ENCODE results near the gene PIK3CB. TPM values are rescaled to one million over a fixed set of nuclear protein-coding genes. Genes with fewer than 3 reads are reported as not detected.
"Not testable (repeated sequence)": the region's sequence is repeated elsewhere in the genome, so short reads cannot be mapped to it uniquely, and the experiment has no call there.

The PIK3CB gene
- polyA plus RNA-seq, 6 donors from 2014 or later = 3.0 to 15.2 (median 10.9) TPM

DNA sequence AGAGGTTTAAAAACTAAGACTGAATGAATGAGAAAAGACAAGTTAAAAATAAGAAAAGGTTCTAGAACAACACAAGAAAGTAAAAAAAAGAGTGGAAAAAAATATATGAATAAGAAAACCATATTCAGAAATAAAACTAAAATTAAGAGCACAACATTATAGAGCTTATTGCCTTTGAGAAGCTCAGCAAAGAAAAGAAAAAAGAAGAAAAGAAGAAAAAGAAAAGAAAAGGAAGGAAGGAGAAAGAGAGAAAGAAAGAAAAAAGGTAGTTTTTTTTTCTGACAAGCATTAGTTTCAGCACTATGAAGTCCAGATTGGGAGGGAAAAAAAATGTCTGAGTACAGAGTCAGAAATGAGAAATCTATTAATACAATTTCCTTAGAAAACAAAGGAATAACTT is 144.7 kb downstream of the PIK3CB start:
- H3K36me3 Mint-ChIP-seq = no peaks in the 10 kb centered on the region
- ATAC-seq (ENCODE audit: low read depth in 2 of 2) = no peak
- no peaks in the 10 kb centered on the region for H3K9me3 Mint-ChIP-seq

DNA sequence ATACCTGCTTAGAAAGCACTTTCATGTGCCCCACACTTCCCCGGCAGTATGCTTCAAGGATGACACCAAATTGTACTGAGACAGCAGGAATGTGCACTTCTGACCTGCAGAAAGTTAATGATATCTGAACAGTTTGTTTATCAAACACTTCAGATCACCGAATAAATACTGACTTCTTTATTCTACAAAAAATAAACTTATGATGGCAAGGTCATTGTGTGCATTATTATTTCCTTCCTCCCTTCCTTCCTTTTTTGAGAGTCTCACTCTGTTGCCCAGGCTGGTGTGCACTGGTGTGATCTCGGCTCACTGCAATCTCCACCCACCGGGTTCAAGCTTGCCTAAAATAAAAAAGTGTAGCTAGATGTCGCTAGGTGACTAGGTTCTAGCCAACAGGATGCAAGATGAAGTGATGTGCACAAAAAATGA is 145.8 kb downstream of the PIK3CB start:
- no peak for DNase-seq
- H3K27ac Mint-ChIP-seq = peak overlapping the region in 1 of 6 donors; percentile 29
- peaks cover 23 to 33% (median 25%) of the 10 kb centered on the region in 3 donors for H3K4me1 Mint-ChIP-seq
- no peak overlapping the region for H3K4me3 Mint-ChIP-seq
- no peaks in the 10 kb centered on the region for H3K36me3 Mint-ChIP-seq
- H3K27me3 Mint-ChIP-seq = no peaks in the 10 kb centered on the region
- peak; percentile 44 to 53 for ATAC-seq (ENCODE audit: low read depth in 2 of 2)
- no peaks in the 10 kb centered on the region for H3K9me3 Mint-ChIP-seq

More for the DNA sequence above, 144.7 kb downstream of the PIK3CB start:
- no peak for DNase-seq
- peak overlapping the region in 3 of 6 donors; percentile 8 to 60 (median 57) for H3K27ac Mint-ChIP-seq
- H3K27me3 Mint-ChIP-seq = no peaks in the 10 kb centered on the region
- H3K4me1 Mint-ChIP-seq = peaks cover 23 to 33% (median 25%) of the 10 kb centered on the region in 3 donors
- H3K4me3 Mint-ChIP-seq = no peak overlapping the region

DNA sequence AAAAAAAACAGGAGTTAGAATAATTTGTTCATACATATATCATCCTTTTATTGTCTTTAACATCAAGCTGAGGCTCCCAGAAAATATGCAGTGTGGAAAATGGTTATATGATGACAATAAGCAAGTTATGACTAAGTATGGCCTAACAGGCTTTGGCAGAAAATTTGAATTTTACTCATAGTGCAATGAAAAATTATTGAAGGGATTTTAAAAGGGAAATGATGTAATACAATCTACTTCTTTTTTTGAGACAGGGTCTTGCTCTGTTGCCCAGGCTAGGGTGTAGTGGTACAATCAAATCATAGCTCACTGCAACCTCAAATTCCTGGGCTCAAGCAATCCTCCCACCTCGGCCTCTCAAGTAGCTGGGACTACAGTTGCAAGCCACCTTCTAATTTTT is 147.5 kb downstream of the PIK3CB start:
- peak overlapping the region in 4 of 6 donors; percentile 6 to 76 (median 26) for H3K27ac Mint-ChIP-seq
- no peaks in the 10 kb centered on the region for H3K9me3 Mint-ChIP-seq
- peaks cover 0 to 5% of the 10 kb centered on the region in 2 donors for H3K36me3 Mint-ChIP-seq
- ATAC-seq (ENCODE audit: low read depth in 2 of 2) (peak in 1 of 2 donors; percentile 35), DNase-seq (no peak)
- peak overlapping the region in 5 of 8 donors; percentile 29 to 73 (median 39) for H3K4me3 Mint-ChIP-seq
- H3K27me3 Mint-ChIP-seq = no peaks in the 10 kb centered on the region
- H3K4me1 Mint-ChIP-seq = peaks cover 23 to 33% (median 25%) of the 10 kb centered on the region in 3 donors

DNA sequence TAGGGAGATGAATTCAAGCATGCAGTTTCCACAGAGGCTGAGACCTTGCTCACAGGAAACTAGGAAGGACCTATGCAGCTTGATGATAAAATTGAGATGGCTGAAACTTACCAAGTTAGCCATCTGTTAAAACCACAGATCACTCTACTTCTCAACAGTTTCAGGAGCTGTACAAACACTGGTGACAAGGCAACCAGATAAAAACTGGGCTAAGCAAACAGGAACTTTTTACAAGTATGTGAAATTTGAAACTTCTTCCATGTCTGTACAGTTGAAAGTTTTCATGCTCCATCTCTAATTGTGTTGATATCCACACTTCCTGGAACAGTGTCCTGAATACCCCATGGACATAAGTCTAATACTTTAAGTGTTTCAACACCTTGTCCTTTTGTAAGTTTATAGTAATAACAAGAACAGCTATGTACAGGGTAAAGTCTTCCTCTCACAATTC is 147.9 kb downstream of the PIK3CB start:
- peaks cover 0 to 5% of the 10 kb centered on the region in 2 donors for H3K36me3 Mint-ChIP-seq
- H3K27ac Mint-ChIP-seq = peak overlapping the region in 4 of 6 donors; percentile 6 to 76 (median 26)
- H3K9me3 Mint-ChIP-seq = no peaks in the 10 kb centered on the region
- peaks cover 23 to 33% (median 25%) of the 10 kb centered on the region in 3 donors for H3K4me1 Mint-ChIP-seq
- DNase-seq (no peak), ATAC-seq (ENCODE audit: low read depth in 2 of 2) (peak; percentile 62 to 74)
- H3K4me3 Mint-ChIP-seq = peak overlapping the region in 5 of 8 donors; percentile 29 to 73 (median 39)
- H3K27me3 Mint-ChIP-seq = no peaks in the 10 kb centered on the region

DNA sequence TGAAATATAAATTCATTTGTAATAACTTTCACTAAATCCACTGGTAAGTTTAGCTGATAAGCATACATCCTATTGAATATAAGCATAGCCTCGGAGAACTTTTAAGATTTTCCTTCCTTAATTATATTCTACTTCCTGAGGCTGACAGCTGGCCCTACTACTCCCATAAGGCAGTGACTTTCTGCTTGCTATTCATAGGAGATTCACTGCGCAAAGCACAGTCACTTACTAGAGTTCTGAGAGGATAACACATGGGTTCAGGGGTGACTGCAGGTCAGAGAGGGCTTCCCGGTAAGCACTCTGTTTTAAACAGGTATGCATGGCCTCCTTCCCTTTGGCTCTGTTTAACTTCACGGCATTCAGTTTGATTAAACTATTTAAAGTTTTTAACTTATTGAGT is 150.3 kb downstream of the PIK3CB start:
- Mint-ChIP-seq H3K36me3 (peaks cover 0 to 12% of the 10 kb centered on the region in 2 donors), H3K4me3 (peak overlapping the region in 1 of 8 donors; percentile 41), H3K9me3 (no peaks in the 10 kb centered on the region), H3K4me1 (peaks cover 28 to 48% (median 30%) of the 10 kb centered on the region in 3 donors), H3K27ac (no peak overlapping the region), H3K27me3 (no peaks in the 10 kb centered on the region)
- no peak for ATAC-seq (ENCODE audit: low read depth in 2 of 2)
- DNase-seq = no peak

DNA sequence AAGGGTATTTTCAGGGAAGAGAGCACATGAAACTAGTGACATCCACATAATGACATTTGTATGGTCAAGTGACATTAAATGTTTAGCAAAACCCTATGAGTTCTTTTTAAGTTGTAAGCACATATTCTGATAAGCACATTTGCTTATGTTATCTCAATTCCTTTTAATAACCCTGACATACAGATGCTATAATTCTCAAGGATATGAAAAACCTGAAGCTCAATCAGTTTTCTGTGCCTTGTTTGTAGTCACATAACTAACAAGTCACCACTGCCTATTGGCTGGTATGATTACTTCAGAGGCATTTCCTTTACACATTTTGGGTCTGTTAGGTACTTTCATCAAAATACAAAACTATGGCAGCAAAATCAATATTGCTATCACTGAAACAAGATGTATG is 152.1 kb downstream of the PIK3CB start:
- Mint-ChIP-seq H3K36me3 (peaks cover 0 to 12% of the 10 kb centered on the region in 2 donors), H3K27me3 (no peaks in the 10 kb centered on the region), H3K27ac (no peak overlapping the region), H3K4me1 (peaks cover 16 to 31% (median 16%) of the 10 kb centered on the region in 3 donors), H3K4me3 (no peak overlapping the region), H3K9me3 (no peaks in the 10 kb centered on the region)
- DNase-seq (no peak), ATAC-seq (ENCODE audit: low read depth in 2 of 2) (no peak)

DNA sequence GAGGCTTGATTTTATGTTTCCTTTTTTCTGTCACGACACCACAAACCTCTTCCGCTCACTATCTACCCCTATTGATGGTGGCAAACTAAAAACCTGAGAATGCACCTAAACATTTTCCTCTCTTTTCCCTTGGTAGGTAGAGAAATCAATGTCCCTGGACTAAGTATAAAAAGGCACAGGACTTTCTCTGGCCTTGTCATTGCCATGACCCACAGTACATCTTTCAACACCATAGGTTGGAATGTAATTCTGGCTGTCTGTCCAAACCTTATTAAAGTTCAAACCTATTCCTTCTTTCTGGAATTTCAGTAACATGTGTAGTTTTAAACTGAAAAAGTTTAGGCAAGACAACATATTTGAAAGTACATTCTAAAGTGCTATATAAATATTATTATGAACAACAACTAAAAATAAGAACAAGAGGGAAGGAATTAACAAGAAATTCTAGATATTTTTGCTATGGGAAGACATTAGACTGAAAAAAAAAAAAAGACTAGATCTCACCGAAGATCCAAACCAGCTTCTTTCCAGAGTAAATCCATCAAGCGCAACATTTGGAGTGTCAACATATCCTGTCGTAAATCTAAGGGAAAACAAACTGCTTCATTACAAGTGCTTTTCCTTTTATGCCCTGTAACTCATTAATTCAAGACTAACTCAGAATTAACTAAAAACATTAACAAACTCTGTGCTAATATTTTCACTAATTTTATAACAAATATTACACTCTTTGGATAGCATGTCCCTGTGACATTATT is 153.1 kb downstream of the PIK3CB start:
- peak overlapping the region in 1 of 8 donors; percentile 44 for H3K4me3 Mint-ChIP-seq
- H3K4me1 Mint-ChIP-seq = peaks cover 6 to 21% (median 6%) of the 10 kb centered on the region in 3 donors
- H3K27me3 Mint-ChIP-seq = no peaks in the 10 kb centered on the region
- DNase-seq = no peak
- no peak for ATAC-seq (ENCODE audit: low read depth in 2 of 2)
- H3K9me3 Mint-ChIP-seq = peaks cover 0 to 4% (median 0%) of the 10 kb centered on the region in 7 donors
- peaks cover 0 to 13% of the 10 kb centered on the region in 2 donors for H3K36me3 Mint-ChIP-seq
- H3K27ac Mint-ChIP-seq = peak overlapping the region in 4 of 6 donors; percentile 4 to 61 (median 34)

DNA sequence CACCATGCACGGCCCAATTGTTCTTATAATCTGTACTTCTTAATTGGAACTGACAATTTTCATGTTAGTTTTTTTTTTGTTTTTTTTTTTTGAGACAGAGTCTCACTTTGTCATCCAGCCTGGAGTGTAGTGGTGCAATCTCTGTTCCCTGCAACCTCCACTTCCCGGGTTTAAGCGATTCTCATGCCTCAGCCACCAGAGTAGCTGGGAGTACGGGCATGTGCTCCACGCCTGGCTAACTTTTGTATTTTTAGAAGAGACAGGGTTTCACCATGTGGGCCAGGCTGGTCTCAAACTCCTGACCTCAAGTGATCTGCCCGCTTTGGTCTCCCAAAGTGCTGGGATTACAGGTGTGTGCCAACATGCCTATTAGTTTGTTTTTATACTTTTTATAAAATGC is 153.8 kb downstream of the PIK3CB start:
- peaks cover 0 to 10% (median 2%) of the 10 kb centered on the region in 7 donors for H3K9me3 Mint-ChIP-seq
- H3K36me3 Mint-ChIP-seq = peaks cover 4 to 20% of the 10 kb centered on the region in 2 donors
- peak overlapping the region in 1 of 8 donors; percentile 25 for H3K4me3 Mint-ChIP-seq
- peaks cover 5 to 18% (median 5%) of the 10 kb centered on the region in 3 donors for H3K4me1 Mint-ChIP-seq
- not testable (repeated sequence) for ATAC-seq (ENCODE audit: low read depth in 2 of 2); H3K27me3 Mint-ChIP-seq; DNase-seq
- H3K27ac Mint-ChIP-seq = peak overlapping the region in 1 of 6 donors; percentile 4

DNA sequence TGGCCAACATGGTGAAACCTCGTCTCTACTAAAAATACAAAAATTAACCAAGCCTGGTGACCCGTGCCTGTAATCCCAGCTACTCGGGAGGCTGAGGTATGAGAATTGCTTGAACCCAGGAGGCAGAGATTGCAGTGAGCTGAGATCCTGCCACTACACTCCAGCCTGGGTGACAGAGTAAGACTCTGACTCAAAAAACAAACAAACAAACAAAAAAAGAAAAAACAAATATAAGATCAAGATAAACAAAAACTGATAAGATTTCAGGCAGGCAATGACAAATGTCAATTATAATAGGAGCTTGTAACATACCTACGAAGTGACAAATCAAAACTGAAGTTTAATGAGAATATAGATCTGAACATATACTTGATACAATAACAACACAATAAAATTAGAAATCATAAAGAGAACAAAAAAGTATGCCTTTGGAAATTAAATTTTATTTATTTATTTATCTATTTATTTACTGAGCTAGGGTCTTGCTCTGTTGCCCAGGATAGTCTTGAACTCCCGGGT is 155.8 kb downstream of the PIK3CB start:
- peaks cover 5 to 15% (median 5%) of the 10 kb centered on the region in 3 donors for H3K4me1 Mint-ChIP-seq
- DNase-seq = no peak
- H3K36me3 Mint-ChIP-seq = peaks cover 25 to 38% of the 10 kb centered on the region in 2 donors
- H3K9me3 Mint-ChIP-seq = peaks cover 5 to 28% (median 13%) of the 10 kb centered on the region in 7 donors
- H3K27me3 Mint-ChIP-seq = no peaks in the 10 kb centered on the region
- H3K27ac Mint-ChIP-seq = no peak overlapping the region
- peak overlapping the region in 1 of 8 donors; percentile 5 for H3K4me3 Mint-ChIP-seq
- ATAC-seq (ENCODE audit: low read depth in 2 of 2) = no peak

DNA sequence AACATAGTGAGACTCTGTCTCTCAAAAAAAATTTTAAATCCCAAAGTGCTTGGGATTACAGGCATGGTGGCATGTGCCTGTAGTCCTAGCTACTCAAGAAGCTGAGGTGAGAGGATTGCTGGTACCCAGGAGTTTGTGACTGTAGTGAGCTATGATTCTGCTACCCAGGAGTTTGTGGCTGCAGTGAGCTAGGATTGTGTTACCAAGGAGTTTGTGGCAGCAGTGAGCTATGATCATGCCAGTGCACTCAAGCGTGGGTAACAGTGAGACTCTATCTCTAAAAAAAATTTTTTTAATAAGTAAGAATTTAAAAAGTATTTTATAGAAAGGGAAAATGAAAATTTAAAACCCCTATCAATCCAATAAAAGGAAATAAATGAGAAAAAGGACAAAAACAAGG is 156.6 kb downstream of the PIK3CB start:
- ATAC-seq (ENCODE audit: low read depth in 2 of 2) (no peak), DNase-seq (no peak)
- H3K27ac Mint-ChIP-seq = no peak overlapping the region
- no peak overlapping the region for H3K4me3 Mint-ChIP-seq
- H3K4me1 Mint-ChIP-seq = peaks cover 5 to 15% (median 5%) of the 10 kb centered on the region in 3 donors
- H3K27me3 Mint-ChIP-seq = no peaks in the 10 kb centered on the region
- peaks cover 33 to 35% of the 10 kb centered on the region in 2 donors for H3K36me3 Mint-ChIP-seq
- H3K9me3 Mint-ChIP-seq = peaks cover 5 to 28% (median 13%) of the 10 kb centered on the region in 7 donors

DNA sequence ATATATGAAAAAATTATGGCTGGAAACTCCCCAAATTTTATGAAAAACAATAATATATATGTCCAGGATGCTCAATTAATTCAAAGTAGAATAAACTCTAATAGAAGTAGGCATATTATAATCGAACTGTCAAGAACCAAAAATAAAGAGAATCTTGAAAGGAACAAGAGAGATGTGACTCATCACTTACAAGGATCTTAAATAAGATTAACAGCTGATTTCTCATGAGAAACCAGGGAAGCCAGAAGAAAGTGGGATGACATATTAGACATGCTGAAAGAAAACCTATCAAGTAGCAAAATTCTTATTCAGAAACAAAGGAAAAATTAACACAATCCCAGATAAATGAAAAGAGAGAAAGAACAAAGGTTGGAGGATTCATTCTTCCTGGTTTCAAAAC is 159.3 kb downstream of the PIK3CB start:
- peaks cover 35 to 47% of the 10 kb centered on the region in 2 donors for H3K36me3 Mint-ChIP-seq
- H3K27me3 Mint-ChIP-seq = no peaks in the 10 kb centered on the region
- no peak overlapping the region for H3K4me3 Mint-ChIP-seq
- H3K9me3 Mint-ChIP-seq = peaks cover 5 to 28% (median 13%) of the 10 kb centered on the region in 7 donors
- no peak for DNase-seq
- no peak for ATAC-seq (ENCODE audit: low read depth in 2 of 2)
- no peak overlapping the region for H3K27ac Mint-ChIP-seq
- H3K4me1 Mint-ChIP-seq = peaks cover 0 to 4% (median 0%) of the 10 kb centered on the region in 3 donors

DNA sequence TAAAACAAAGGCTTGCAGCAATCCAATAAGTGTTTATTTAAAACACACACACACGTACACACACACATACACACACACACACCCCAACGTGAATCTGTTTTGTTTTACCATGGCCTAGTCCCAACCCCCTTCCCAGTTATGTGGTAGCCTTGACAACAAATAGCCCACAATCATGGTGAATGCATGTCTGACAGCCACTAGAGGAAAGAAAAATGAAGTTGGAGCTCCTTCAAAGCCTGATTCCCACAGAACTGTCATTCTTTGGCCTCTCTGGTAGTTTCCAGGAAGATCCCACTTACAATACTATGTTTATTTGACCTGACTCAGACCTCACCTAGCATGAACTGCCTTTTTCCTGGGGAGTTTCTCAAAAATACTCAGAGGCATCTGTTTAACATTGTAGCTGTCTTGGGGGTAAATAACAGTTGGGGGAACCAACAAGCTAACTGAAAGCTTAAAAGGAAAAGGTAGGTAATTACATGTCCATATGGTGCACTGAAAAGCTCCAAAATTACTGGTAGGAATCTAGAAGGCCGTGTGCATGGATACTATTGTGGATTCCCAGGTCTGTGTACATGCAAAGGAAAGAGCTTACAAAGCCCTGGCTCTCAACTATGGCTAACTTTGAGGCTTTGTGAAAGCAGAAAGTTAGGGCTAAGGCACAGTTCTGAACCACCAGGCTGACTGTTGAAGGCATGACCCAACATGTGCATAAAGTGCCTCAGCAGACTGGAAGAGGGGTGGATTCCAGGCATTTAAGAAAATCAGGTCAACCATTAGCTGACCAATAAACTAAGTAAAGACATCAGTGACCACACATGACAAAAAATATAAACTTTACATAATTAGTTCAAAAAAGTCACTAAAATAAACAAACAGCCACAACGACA is 160.8 kb downstream of the PIK3CB start:
- Mint-ChIP-seq H3K9me3 (peaks cover 5 to 28% (median 13%) of the 10 kb centered on the region in 7 donors), H3K4me3 (peak overlapping the region in 1 of 8 donors; percentile 63), H3K36me3 (peaks cover 42 to 50% of the 10 kb centered on the region in 2 donors), H3K27me3 (no peaks in the 10 kb centered on the region), H3K4me1 (no peaks in the 10 kb centered on the region), H3K27ac (peak overlapping the region in 1 of 6 donors; percentile 41)
- DNase-seq = no peak
- no peak for ATAC-seq (ENCODE audit: low read depth in 2 of 2)

DNA sequence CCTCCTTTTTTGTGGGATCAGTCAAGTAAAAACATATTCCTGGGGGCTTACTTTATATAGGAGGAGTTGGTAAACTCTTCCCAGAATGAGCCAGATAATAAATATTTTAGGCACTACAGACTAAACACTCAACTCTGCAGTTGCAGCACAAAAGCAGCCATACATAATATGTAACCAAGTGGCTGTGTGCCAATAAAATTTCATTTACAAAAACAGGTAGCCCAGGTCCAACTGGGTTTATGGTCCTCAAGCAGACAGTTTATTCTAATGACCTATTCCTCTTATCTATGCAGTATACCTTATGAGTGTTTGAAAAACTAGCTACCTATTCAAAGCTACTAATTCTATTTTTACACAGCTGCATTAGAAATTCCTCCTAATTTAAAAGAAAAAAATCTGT is 164.3 kb downstream of the PIK3CB start:
- Mint-ChIP-seq H3K4me1 (no peaks in the 10 kb centered on the region), H3K36me3 (peaks cover 28 to 45% of the 10 kb centered on the region in 2 donors), H3K4me3 (no peak overlapping the region), H3K9me3 (peaks cover 3 to 14% (median 11%) of the 10 kb centered on the region in 7 donors), H3K27ac (peak overlapping the region in 1 of 6 donors; percentile 22), H3K27me3 (no peaks in the 10 kb centered on the region)
- DNase-seq (no peak), ATAC-seq (ENCODE audit: low read depth in 2 of 2) (no peak)
